Cardiac fibroblast (primary cell): ENCODE data around the gene ZNF613.
"Not testable (repeated sequence)": the region's sequence is repeated elsewhere in the genome, so short reads cannot be mapped to it uniquely, and the experiment has no call there.

ENCODE experiments used
- DNase-seq, 2 donors: peaks; one replicate each; pipeline versions ENCODE4 v3.0.0 to v3.0.0-alpha.2; 2010; ENCODE audit warnings: low read depth in 2 of 2
- H3K4me3 ChIP-seq, 2 donors: replicated peaks in 1 of 2; 1 replicate in 1 of 2; 2 replicates in 1 of 2; pipeline ENCODE4 v1.5.1; 2011; ENCODE audit warnings: low read depth in 2 of 2, low read length in 2 of 2, mild to moderate bottlenecking in 2 of 2, moderate library complexity in 1 of 2
- TF ChIP-seq, protein P1 (sequence below): IDR thresholded peaks from one replicate; pipeline ENCODE4 v1.5.1; 2011; ENCODE audit warnings: low read depth, mild to moderate bottlenecking, low read length, inconsistent platforms

The ZNF613 gene

DNA sequence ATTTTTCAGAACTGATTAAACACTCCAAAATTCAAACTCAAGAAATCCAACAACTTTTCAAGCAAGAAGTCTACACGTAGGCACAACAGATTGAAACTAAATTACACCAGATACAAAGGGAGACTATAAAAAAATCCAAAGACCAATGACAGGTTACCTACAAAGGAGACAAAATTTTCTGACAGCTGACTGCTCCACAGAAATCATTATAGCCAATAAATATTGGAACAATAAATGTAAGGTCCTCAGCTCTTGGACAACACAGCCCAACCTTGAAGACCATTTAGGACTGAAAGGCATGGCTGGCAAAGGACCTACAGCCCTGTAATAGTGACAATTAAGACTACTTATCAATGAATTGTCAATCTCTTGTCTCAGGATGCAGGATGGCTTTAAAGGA lies 43.4 kb downstream of the ZNF613 start:
- TF ChIP-seq, protein P1, sequence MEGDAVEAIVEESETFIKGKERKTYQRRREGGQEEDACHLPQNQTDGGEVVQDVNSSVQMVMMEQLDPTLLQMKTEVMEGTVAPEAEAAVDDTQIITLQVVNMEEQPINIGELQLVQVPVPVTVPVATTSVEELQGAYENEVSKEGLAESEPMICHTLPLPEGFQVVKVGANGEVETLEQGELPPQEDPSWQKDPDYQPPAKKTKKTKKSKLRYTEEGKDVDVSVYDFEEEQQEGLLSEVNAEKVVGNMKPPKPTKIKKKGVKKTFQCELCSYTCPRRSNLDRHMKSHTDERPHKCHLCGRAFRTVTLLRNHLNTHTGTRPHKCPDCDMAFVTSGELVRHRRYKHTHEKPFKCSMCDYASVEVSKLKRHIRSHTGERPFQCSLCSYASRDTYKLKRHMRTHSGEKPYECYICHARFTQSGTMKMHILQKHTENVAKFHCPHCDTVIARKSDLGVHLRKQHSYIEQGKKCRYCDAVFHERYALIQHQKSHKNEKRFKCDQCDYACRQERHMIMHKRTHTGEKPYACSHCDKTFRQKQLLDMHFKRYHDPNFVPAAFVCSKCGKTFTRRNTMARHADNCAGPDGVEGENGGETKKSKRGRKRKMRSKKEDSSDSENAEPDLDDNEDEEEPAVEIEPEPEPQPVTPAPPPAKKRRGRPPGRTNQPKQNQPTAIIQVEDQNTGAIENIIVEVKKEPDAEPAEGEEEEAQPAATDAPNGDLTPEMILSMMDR = no peak
- no peak for DNase-seq
- H3K4me3 ChIP-seq = no peak overlapping the region

DNA sequence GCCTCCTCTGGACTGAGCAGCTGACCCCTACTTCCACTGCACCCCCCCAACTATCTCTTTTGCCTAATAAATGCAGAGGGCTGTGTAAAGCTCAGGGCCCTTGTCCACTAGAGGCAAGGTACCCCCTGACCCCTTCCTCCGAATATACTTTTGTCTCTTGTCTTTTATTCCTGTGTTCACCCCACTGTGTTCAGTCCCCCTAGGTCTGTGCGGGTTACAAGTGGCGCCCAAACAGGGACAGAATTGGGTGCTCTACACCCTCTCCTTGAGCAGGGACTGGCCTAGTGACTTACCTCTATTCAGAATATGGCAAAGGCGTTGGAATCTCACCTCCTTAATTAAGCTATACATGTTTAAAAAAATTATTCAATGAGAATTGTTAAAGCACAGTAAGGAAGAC lies 44.4 kb downstream of the ZNF613 start:
- no peak overlapping the region for H3K4me3 ChIP-seq
- peak; percentile 20 to 28 for DNase-seq

DNA sequence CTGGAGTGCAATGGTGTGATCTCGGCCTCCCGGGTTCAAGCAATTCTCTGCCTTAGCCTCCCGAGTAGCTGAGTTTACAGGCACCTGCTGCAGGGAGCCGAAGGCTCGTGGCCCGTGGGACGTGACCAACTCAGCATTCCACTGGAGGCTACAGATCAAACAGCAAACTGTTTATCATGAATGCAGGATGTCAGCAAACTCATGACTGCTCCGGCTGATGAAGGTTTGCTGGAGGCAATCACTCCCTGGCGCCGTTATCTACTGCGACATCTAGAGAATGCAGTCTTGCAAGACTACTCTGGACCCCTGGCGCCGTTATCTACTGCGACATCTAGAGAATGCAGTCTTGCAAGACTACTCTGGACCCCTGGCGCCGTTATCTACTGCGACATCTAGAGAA lies 48.5 kb downstream of the ZNF613 start:
- H3K4me3 ChIP-seq = not testable (repeated sequence)

More for the DNA sequence above, 44.4 kb downstream of the ZNF613 start:
- TF ChIP-seq, protein P1 = no peak

DNA sequence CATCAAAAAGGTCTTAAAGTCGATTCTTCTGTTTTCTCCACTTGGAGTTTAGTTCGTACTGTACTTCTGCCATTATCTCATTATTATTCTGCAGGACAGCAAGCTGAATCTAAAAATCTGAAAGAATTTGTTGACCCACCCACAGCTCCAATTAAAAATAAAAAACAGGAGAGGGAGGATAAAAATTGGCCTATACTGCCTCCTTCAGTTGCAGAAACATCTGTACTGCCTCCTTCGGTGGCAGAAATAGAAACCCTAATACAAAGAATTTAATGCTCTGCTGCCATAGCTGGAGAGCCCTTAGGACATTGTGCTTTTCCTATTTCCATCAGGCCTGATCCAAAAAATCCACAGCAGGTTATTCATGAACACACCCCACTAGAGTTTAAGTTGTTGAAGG lies 49.6 kb downstream of the ZNF613 start:
- TF ChIP-seq, protein P1 = no peak
- no peak for DNase-seq
- no peak overlapping the region for H3K4me3 ChIP-seq

More for the DNA sequence above, 48.5 kb downstream of the ZNF613 start:
- DNase-seq = not testable (repeated sequence)

DNA sequence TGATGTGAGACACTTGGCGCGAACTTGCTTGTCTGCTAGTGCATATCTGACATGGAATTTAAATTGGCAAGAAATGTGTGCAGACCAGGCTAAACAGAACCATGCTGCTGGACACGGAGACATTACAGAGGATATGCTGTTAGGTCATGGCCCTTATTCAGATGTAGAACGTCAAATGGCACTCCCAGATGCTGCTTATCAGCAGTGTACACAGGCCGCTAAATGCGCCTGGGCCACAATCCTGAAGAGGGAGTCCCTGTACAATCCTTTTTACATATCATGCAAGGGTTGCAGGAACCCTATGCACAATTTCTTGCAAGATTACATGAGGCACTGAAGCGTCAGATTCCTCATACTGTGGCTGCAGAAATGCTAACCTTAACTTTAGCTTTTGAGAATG lies 50.1 kb downstream of the ZNF613 start:
- TF ChIP-seq, protein P1 = no peak
- H3K4me3 ChIP-seq = no peak overlapping the region
- DNase-seq = no peak

DNA sequence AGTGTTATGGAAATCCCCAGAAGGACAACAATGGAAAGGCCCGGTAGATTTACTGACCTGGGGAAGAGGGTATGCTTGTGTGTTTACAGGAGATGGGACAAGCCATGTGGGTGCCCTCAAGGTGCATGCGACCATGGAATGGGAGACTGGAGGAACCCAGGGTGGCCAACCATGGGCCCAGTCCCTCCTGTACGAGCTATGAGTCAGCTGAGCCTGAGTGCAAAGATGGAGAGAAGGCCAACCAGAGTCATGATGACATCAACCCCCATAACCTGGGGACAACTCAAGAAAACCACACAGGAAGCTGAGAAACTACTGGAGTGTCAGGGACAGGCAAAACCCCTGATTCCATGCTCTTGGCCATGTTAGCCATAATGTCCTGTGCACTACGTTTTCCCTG lies 51.6 kb downstream of the ZNF613 start:
- DNase-seq = no peak
- no peak overlapping the region for H3K4me3 ChIP-seq
- TF ChIP-seq, protein P1 = no peak

DNA sequence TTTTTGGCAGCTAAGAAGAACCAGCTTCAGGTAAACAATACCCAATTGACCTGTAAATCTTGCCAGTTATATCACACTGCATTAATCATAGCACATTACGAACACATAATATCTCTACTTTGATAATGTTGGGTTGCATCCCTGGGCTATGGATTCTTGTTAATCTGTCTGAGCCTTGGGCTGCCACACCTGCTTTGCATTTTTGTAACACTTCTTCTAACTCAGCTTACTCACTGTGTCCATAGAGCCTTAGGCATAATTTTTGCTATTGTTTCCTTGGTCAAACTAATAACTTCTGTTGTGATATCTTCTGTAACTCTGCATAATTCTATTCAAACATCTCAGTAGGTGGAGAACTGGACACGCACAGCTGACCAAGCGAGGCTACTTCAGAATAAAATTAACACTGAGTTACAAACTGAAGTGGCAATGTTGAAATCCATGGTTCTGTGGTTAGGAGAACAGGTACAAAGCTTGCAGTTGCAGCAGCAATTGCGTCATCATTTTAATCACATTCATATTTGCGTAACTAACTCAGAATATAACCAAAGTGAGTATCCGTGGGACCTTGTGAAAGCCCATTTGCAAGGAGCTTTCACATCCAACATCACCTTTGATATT lies 53.0 kb downstream of the ZNF613 start:
- no peak overlapping the region for H3K4me3 ChIP-seq
- TF ChIP-seq, protein P1 = no peak
- DNase-seq = peak; percentile 4 to 23

DNA sequence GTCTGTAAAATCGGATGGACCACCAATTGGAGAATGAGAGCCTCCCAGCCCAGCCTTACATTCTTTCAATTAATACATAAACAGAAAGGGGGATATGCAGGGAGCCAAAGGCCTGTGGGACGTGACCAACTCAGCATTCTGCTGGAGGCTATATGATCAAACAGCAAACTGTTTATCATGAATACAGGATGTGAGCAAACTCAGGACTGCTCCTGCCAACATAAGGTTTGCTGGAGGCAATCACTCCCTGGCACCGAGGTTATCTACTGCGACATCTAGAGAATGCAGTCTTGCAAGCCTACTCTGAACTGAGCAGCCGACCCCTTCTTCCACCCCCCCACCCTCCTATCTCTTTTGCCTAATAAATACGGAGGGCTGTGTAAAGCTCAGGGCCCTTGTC lies 53.7 kb downstream of the ZNF613 start:
- not testable (repeated sequence) for H3K4me3 ChIP-seq, DNase-seq
